ENCODE measurements around the gene AFAP1L2.

The AFAP1L2 gene

GRCh38 chr10:114432566-114433093, 28.3 kb upstream of the AFAP1L2 start:
- H2AFZ ChIP-seq (ENCODE audit: low read length, unreplicated experiment): no peak overlapping the region
- no peaks in the 10 kb centered on the region for H3K4me1 ChIP-seq (ENCODE audit: control insufficient read depth, insufficient read depth, low read length, unreplicated experiment)

GRCh38 chr10:114431414-114432135, 27.3 kb upstream of the AFAP1L2 start:
- H3K36me3 ChIP-seq (ENCODE audit: insufficient read depth, low read length): no peaks in the 10 kb centered on the region
- H3K27me3 ChIP-seq (ENCODE audit: insufficient read depth, low read length): no peaks in the 10 kb centered on the region
- no peak overlapping the region for H3K27ac ChIP-seq (ENCODE audit: low read depth, low read length)
- no peaks in the 10 kb centered on the region for H3K79me2 ChIP-seq (ENCODE audit: control insufficient read depth, insufficient read depth, low read length, unreplicated experiment)
- H3K4me3 ChIP-seq (ENCODE audit: low read depth, low read length): no peak overlapping the region
- no peaks in the 10 kb centered on the region for H3K4me1 ChIP-seq (ENCODE audit: control insufficient read depth, insufficient read depth, low read length, unreplicated experiment)
- no peak overlapping the region for H2AFZ ChIP-seq (ENCODE audit: low read length, unreplicated experiment)

More at GRCh38 chr10:114432566-114433093, 28.3 kb upstream of the AFAP1L2 start:
- Histone ChIP-seq H3K27ac (ENCODE audit: low read depth, low read length) (no peak overlapping the region), H3K79me2 (ENCODE audit: control insufficient read depth, insufficient read depth, low read length, unreplicated experiment) (no peaks in the 10 kb centered on the region), H3K4me3 (ENCODE audit: low read depth, low read length) (no peak overlapping the region), H3K27me3 (ENCODE audit: insufficient read depth, low read length) (no peaks in the 10 kb centered on the region), H3K36me3 (ENCODE audit: insufficient read depth, low read length) (no peaks in the 10 kb centered on the region)

GRCh38 chr10:114430688-114431413, 26.5 kb upstream of the AFAP1L2 start:
- H3K27ac ChIP-seq (ENCODE audit: low read depth, low read length): no peak overlapping the region
- H3K36me3 ChIP-seq (ENCODE audit: insufficient read depth, low read length): no peaks in the 10 kb centered on the region
- H3K4me3 ChIP-seq (ENCODE audit: low read depth, low read length): no peak overlapping the region
- no peak overlapping the region for H2AFZ ChIP-seq (ENCODE audit: low read length, unreplicated experiment)
- no peaks in the 10 kb centered on the region for H3K79me2 ChIP-seq (ENCODE audit: control insufficient read depth, insufficient read depth, low read length, unreplicated experiment)
- no peaks in the 10 kb centered on the region for H3K4me1 ChIP-seq (ENCODE audit: control insufficient read depth, insufficient read depth, low read length, unreplicated experiment)
- H3K27me3 ChIP-seq (ENCODE audit: insufficient read depth, low read length): no peaks in the 10 kb centered on the region

- Histone ChIP-seq H2AFZ (ENCODE audit: low read length, unreplicated experiment) (no peak overlapping the region), H3K36me3 (ENCODE audit: insufficient read depth, low read length) (no peaks in the 10 kb centered on the region), H3K27me3 (ENCODE audit: insufficient read depth, low read length) (no peaks in the 10 kb centered on the region), H3K4me1 (ENCODE audit: control insufficient read depth, insufficient read depth, low read length, unreplicated experiment) (no peaks in the 10 kb centered on the region), H3K27ac (ENCODE audit: low read depth, low read length) (no peak overlapping the region), H3K4me3 (ENCODE audit: low read depth, low read length) (no peak overlapping the region), H3K79me2 (ENCODE audit: control insufficient read depth, insufficient read depth, low read length, unreplicated experiment) (no peaks in the 10 kb centered on the region)
Observed at GRCh38 chr10:114429581-114430335, 25.5 kb upstream of the AFAP1L2 start.

- H2AFZ ChIP-seq (ENCODE audit: low read length, unreplicated experiment): no peak overlapping the region
- H3K27ac ChIP-seq (ENCODE audit: low read depth, low read length): no peak overlapping the region
Observed at GRCh38 chr10:114427124-114427852, 23.0 kb upstream of the AFAP1L2 start.

GRCh38 chr10:114426476-114426875, 22.2 kb upstream of the AFAP1L2 start:
- no peak overlapping the region for H2AFZ ChIP-seq (ENCODE audit: low read length, unreplicated experiment)
- no peak overlapping the region for H3K4me3 ChIP-seq (ENCODE audit: low read depth, low read length)
- H3K79me2 ChIP-seq (ENCODE audit: control insufficient read depth, insufficient read depth, low read length, unreplicated experiment): no peaks in the 10 kb centered on the region
- no peaks in the 10 kb centered on the region for H3K27me3 ChIP-seq (ENCODE audit: insufficient read depth, low read length)
- no peaks in the 10 kb centered on the region for H3K4me1 ChIP-seq (ENCODE audit: control insufficient read depth, insufficient read depth, low read length, unreplicated experiment)
- H3K36me3 ChIP-seq (ENCODE audit: insufficient read depth, low read length): no peaks in the 10 kb centered on the region
- H3K27ac ChIP-seq (ENCODE audit: low read depth, low read length): no peak overlapping the region

More at GRCh38 chr10:114427124-114427852, 23.0 kb upstream of the AFAP1L2 start:
- Histone ChIP-seq H3K27me3 (ENCODE audit: insufficient read depth, low read length) (no peaks in the 10 kb centered on the region), H3K36me3 (ENCODE audit: insufficient read depth, low read length) (no peaks in the 10 kb centered on the region), H3K4me3 (ENCODE audit: low read depth, low read length) (no peak overlapping the region), H3K4me1 (ENCODE audit: control insufficient read depth, insufficient read depth, low read length, unreplicated experiment) (no peaks in the 10 kb centered on the region), H3K79me2 (ENCODE audit: control insufficient read depth, insufficient read depth, low read length, unreplicated experiment) (no peaks in the 10 kb centered on the region)

- no peak overlapping the region for H2AFZ ChIP-seq (ENCODE audit: low read length, unreplicated experiment)
- peaks cover 19% of the 10 kb centered on the region; the same call in 1 of the 2 replicates for H3K27me3 ChIP-seq (ENCODE audit: insufficient read depth, low read length)
- no peaks in the 10 kb centered on the region for H3K4me1 ChIP-seq (ENCODE audit: control insufficient read depth, insufficient read depth, low read length, unreplicated experiment)
- H3K79me2 ChIP-seq (ENCODE audit: control insufficient read depth, insufficient read depth, low read length, unreplicated experiment): no peaks in the 10 kb centered on the region
- H3K27ac ChIP-seq (ENCODE audit: low read depth, low read length): no peak overlapping the region
- no peaks in the 10 kb centered on the region for H3K36me3 ChIP-seq (ENCODE audit: insufficient read depth, low read length)
- no peak overlapping the region for H3K4me3 ChIP-seq (ENCODE audit: low read depth, low read length)
Observed at GRCh38 chr10:114420811-114421485, 16.6 kb upstream of the AFAP1L2 start.

- no peak overlapping the region for H2AFZ ChIP-seq (ENCODE audit: low read length, unreplicated experiment)
- H3K79me2 ChIP-seq (ENCODE audit: control insufficient read depth, insufficient read depth, low read length, unreplicated experiment): no peaks in the 10 kb centered on the region
- H3K4me3 ChIP-seq (ENCODE audit: low read depth, low read length): no peak overlapping the region
- H3K36me3 ChIP-seq (ENCODE audit: insufficient read depth, low read length): no peaks in the 10 kb centered on the region
- H3K27ac ChIP-seq (ENCODE audit: low read depth, low read length): no peak overlapping the region
- H3K27me3 ChIP-seq (ENCODE audit: insufficient read depth, low read length): peaks cover 24% of the 10 kb centered on the region; the same call in 1 of the 2 replicates
- H3K4me1 ChIP-seq (ENCODE audit: control insufficient read depth, insufficient read depth, low read length, unreplicated experiment): peaks cover 6% of the 10 kb centered on the region
Observed at GRCh38 chr10:114418109-114418508, 13.8 kb upstream of the AFAP1L2 start.

GRCh38 chr10:114412907-114413797, 8.8 kb upstream of the AFAP1L2 start:
- H3K36me3 ChIP-seq (ENCODE audit: insufficient read depth, low read length): no peaks in the 10 kb centered on the region
- H3K79me2 ChIP-seq (ENCODE audit: control insufficient read depth, insufficient read depth, low read length, unreplicated experiment): no peaks in the 10 kb centered on the region
- H3K27me3 ChIP-seq (ENCODE audit: insufficient read depth, low read length): peaks cover 18% of the 10 kb centered on the region; the same call in 1 of the 2 replicates
- peak overlapping the region; percentile 13 for H3K4me3 ChIP-seq (ENCODE audit: low read depth, low read length)
- H3K27ac ChIP-seq (ENCODE audit: low read depth, low read length): peak overlapping the region; percentile 15
- H2AFZ ChIP-seq (ENCODE audit: low read length, unreplicated experiment): peak overlapping the region; percentile 45
- peaks cover 25% of the 10 kb centered on the region for H3K4me1 ChIP-seq (ENCODE audit: control insufficient read depth, insufficient read depth, low read length, unreplicated experiment)

All from ACC112 (cell line).